Transverse colon (tissue), 4 donors: Measurements from ENCODE around the gene BRSK1. TPM values are rescaled to one million over a fixed set of nuclear protein-coding genes. Genes with fewer than 3 reads are reported as not detected.

Source experiments
- DNase-seq: peaks from one replicate; pipeline ENCODE4 v3.0.0-alpha.2; 2019
- H3K27ac ChIP-seq, 4 donors: fragments of 200-600 bp; sonication (generic); 2 replicates each; pipeline ENCODE4 v1.5.1; 2016 to 2018; ENCODE audit warnings: inconsistent platforms in 4 of 4
- H3K27me3 ChIP-seq: fragments of 200-600 bp; sonication (generic); 2 replicates; pipeline ENCODE4 v1.5.1; 2017; ENCODE audit warnings: inconsistent platforms
- H3K36me3 ChIP-seq, 4 donors: fragments of 200-600 bp; sonication (generic); 2 replicates each; pipeline ENCODE4 v1.5.1; 2017 to 2019; ENCODE audit warnings: inconsistent platforms in 4 of 4
- H3K4me1 ChIP-seq, 4 donors: fragments of 200-600 bp; sonication (generic); 2 replicates each; pipeline ENCODE4 v1.5.1; 2017 to 2020; ENCODE audit warnings: inconsistent platforms in 4 of 4
- H3K4me3 ChIP-seq, 4 donors: fragments of 200-600 bp; sonication (generic); 1 replicate in 1 of 4; 2 replicates in 3 of 4; pipeline versions ENCODE4 v1.5.1 to v1.6.1; 2017 to 2019; ENCODE audit warnings: inconsistent platforms in 4 of 4
- H3K9me3 ChIP-seq, 2 donors: fragments of 200-600 bp; sonication (generic); 2 replicates each; pipeline ENCODE4 v1.5.1; 2017 to 2019; ENCODE audit warnings: inconsistent platforms in 2 of 2
- CTCF ChIP-seq, 5 experiments: fragments of 200-600 bp in 3 of 5; fragments of 450-650 bp in 2 of 5; sonication (generic) in 3 of 5; IDR thresholded peaks; 1 replicate in 2 of 5; 2 replicates in 3 of 5; pipeline ENCODE4 v1.5.1; 2016 to 2017; ENCODE audit warnings: antibody characterized with exemption in 5 of 5, inconsistent platforms in 3 of 5, mild to moderate bottlenecking in 2 of 5, moderate library complexity in 1 of 5
- EP300 ChIP-seq: sonication (generic); formaldehyde crosslinking; IDR thresholded peaks from one replicate; pipeline ENCODE4 v1.6.1; 2017; ENCODE audit warnings: antibody characterized with exemption, low read depth
- POLR2A ChIP-seq: fragments of 450-650 bp; IDR thresholded peaks from one replicate; pipeline ENCODE4 v1.6.1; 2016; ENCODE audit warnings: antibody characterized with exemption, mild to moderate bottlenecking, moderate library complexity
- POLR2AphosphoS5 ChIP-seq, 3 donors: sonication (generic); formaldehyde crosslinking; IDR thresholded peaks; one replicate each; pipeline ENCODE4 v1.6.1; 2016; ENCODE audit warnings: antibody characterized with exemption in 3 of 3
- WGBS, 2 donors: methylation state at CpG; one replicate each; pipeline ENCODE4 v1.1.5; 2018; ENCODE audit warnings: low coverage in 1 of 2; 5-methylcytosine and 5-hydroxymethylcytosine counted together
- in situ Hi-C, 4 donors: fragments of 200-750 bp; cut with MboI; loops; one replicate each; pipeline versions ENCODE4 v1.15.0 to v1.15.1; 2017; ENCODE audit warnings: low sequenced_read_pairs in 3 of 4, low pct_ligation_motif_present in 1 of 4, low pct_unique_long_range_greater_than_20kb in 1 of 4
- intact Hi-C: fragments of 100-400 bp; cut with DNase I; formaldehyde crosslinking; loops from one replicate; pipeline ENCODE4 v1.15.1; 2023; ENCODE audit warnings: low total_unique reads
- total RNA-seq, 4 donors: library from RNA; depleted of rRNA; stranded (reverse); fragments of >200 nt; gene quantifications; one replicate each; pipeline ENCODE4 v1.1.0, GENCODE V29; 2016

Gene BRSK1
- total RNA-seq, 4 donors from 2014 or later, result 1.4 to 17.6 (median 4.7) TPM

- no peaks in the 10 kb centered on the region for H3K4me1 ChIP-seq
- no peak for DNase-seq
- WGBS, 2 donors, result 74% methylated on average over 10 of the region's 18 CpGs; no CpG with 5 or more reads in 1 of the 2 donors
- in situ Hi-C loops, result no loop called here
- no peaks in the 10 kb centered on the region for H3K27me3 ChIP-seq
- H3K27ac ChIP-seq, result no peak overlapping the region
- no peaks in the 10 kb centered on the region for H3K36me3 ChIP-seq
- H3K4me3 ChIP-seq, result no peak overlapping the region
- TF ChIP-seq POLR2AphosphoS5 (IDR thresholded peaks at IDR 0.05) (no peak), EP300 (no peak), CTCF (IDR thresholded peaks at IDR 0.05) (no peak), POLR2A (no peak)
- intact Hi-C loops, result no loop called here
- H3K9me3 ChIP-seq, result no peaks in the 10 kb centered on the region
These were observed 28.0 kb downstream of the BRSK1 start for GRCh38 chr19:55311797-55312196.

GRCh38 chr19:55312621-55313512 lies 29.1 kb downstream of the BRSK1 start:
- H3K36me3 ChIP-seq, result no peaks in the 10 kb centered on the region
- no peaks in the 10 kb centered on the region for H3K4me1 ChIP-seq
- no peak overlapping the region for H3K4me3 ChIP-seq
- no peaks in the 10 kb centered on the region for H3K27me3 ChIP-seq
- 75 to 88% methylated on average over 5 to 47 of the region's 47 CpGs for WGBS, 2 donors
- no peaks in the 10 kb centered on the region for H3K9me3 ChIP-seq
- no peak for DNase-seq
- TF ChIP-seq EP300 (no peak), CTCF (IDR thresholded peaks at IDR 0.05) (no peak), POLR2A (no peak), POLR2AphosphoS5 (IDR thresholded peaks at IDR 0.05) (no peak)
- intact Hi-C loops, result no loop called here
- H3K27ac ChIP-seq, result no peak overlapping the region
- in situ Hi-C loops, result no loop called here

GRCh38 chr19:55314396-55314795 lies 30.6 kb downstream of the BRSK1 start:
- 73 to 96% methylated on average over 3 to 8 of the region's 8 CpGs for WGBS, 2 donors
- no peak for DNase-seq
- in situ Hi-C loops, result no loop called here

More at GRCh38 chr19:55314396-55314795, 30.6 kb downstream of the BRSK1 start:
- no peaks in the 10 kb centered on the region for H3K4me1 ChIP-seq
- intact Hi-C loops, result no loop called here
- no peaks in the 10 kb centered on the region for H3K9me3 ChIP-seq
- no peak overlapping the region for H3K4me3 ChIP-seq
- no peaks in the 10 kb centered on the region for H3K27me3 ChIP-seq
- TF ChIP-seq EP300, result no peak
- TF ChIP-seq POLR2A, result no peak
- TF ChIP-seq POLR2AphosphoS5 (IDR thresholded peaks at IDR 0.05), result no peak
- TF ChIP-seq CTCF (IDR thresholded peaks at IDR 0.05), result no peak
- no peaks in the 10 kb centered on the region for H3K36me3 ChIP-seq
- no peak overlapping the region for H3K27ac ChIP-seq
